IPS DF 4.7 (cell line): ENCODE results near the gene MAP3K14.

Source experiments
- DNase-seq: peaks from one replicate; pipeline ENCODE4 v3.0.0-alpha.2; 2013; ENCODE audit warnings: low spot score; ENCODE audit errors: extremely low read depth

MAP3K14 gene

DNA sequence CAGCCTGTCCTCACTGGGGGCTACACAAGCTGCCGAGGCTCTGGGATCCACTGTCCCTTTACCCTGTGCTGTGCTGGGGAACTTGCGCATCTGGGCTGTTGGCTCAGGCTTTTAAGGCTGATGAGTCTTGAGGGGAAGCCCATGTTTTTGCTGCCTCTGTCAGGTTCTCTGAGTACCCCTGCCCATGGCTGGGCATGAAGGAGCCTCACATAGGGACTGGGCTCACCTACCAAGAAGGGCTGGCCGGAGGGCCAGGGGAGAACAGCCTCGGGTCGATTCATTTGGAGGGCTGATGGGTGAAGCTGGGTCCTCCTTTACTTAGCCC, 80.6 kb downstream of the MAP3K14 start:
- no peak for DNase-seq

- DNase-seq = peak; percentile 82
These were observed 81.2 kb downstream of the MAP3K14 start for GRCh38 chr17:45235416-45236281.

DNA sequence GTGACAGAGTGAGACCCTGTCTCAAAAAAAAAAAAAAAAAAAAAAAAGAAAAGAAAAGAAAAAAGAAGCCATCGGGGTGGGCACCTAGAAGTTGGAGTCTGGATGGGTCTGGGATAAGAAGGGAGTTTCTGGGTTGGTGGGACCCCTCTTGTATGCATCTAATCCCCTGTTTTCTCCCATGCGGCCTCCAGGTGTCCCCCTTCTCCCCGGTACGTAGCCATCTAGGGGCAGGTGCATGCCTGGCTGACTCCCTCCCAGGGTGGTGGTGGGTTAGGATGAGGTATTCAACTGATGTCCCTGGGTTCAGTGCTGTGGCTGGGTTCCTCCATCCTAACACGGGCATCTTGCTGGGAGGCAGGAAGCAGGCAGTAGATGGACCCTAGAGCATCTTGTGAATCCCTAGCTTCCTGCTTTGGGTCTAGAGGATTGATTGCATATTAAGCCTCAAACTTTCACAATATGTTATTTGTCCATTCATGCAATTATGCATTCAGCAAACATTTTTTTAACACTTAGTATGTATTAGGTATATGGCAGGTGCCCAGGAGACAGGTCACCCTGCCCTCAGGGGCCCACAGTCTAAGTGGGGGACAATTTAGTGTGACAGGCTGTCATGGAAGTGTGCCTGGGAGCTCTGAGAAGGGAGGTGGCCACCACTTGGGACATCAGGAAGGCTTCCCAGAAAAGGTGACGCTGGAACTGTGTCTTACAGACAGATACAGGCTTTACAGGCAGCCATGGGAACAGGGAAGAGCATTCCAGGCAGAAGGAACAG, 82.0 kb downstream of the MAP3K14 start:
- no peak for DNase-seq

- DNase-seq = no peak
These were observed 83.3 kb downstream of the MAP3K14 start for GRCh38 chr17:45233423-45233924.

DNA sequence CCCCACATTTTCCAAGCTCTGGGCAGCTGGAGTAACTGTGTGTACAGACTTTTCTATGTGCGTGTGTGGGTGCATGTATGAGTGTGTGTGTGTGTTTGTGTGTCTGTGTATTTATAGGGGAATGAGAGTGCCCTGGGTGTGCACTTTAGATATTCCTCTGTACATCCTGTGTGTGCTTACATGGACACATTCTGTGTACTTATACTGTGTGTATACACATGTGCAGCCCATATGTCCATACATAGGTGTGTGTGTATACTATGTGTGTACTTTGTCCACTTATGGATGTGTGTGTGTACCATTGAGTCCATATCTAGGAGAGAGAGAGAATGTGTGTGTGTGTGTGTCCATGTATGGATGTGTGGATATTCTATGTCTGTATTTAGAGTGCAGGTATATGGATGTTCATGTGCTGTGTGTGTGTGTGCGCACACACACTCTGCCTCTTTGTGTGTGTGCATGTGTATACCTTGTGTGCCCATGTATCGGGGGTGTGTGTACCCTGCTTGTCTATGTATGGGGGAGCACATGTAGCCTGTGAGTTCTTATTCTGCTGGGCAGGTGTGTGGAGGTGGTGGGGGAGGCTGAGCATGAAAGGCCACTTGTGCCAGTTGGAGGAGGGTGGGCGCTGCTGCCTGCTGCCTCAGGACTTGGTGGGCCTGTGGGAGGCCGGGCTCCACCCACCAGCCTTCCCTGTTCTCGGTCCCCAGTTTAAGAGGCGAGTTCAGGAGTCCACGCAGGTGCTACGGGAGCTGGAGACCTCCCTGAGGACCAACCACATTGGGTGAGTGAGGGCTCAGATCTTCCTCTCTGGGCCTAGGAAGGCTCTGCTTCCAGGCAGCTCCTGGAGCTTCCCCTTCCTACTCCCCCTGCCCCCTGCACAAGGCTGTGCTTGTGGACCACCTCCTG, 84.1 kb downstream of the MAP3K14 start:
- DNase-seq = no peak

DNA sequence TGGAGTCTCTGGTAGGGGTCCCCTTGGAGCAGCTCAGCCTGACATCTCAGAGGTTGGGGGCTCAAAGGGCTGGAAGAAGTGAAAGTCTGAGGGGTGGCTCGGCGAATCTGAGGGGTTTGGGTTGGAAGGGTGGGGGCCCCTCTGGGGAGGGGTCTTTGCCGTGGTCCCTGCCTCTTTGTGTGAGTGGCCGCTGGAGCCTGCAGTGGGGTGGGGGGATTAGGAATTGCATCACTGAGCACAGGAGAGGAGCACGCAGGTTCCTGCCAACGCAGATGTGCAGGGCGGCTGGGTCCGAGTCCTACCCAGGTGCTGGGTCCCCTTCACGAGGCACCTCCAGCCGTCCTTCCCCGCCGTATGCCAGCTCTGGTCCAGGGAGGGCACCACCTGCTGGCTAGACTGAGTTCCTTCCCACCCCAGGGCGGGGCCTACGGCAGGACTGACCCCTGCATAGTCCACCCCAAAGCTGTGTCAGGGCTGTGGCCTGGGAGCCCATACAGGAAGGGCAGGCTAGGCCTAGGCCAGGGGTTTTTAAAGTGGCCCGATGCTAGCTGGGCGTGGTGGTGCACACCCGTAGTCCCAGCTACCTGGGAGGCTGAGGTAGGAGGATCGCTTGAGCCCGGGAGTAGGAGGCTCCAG, 85.2 kb downstream of the MAP3K14 start:
- no peak for DNase-seq

DNA sequence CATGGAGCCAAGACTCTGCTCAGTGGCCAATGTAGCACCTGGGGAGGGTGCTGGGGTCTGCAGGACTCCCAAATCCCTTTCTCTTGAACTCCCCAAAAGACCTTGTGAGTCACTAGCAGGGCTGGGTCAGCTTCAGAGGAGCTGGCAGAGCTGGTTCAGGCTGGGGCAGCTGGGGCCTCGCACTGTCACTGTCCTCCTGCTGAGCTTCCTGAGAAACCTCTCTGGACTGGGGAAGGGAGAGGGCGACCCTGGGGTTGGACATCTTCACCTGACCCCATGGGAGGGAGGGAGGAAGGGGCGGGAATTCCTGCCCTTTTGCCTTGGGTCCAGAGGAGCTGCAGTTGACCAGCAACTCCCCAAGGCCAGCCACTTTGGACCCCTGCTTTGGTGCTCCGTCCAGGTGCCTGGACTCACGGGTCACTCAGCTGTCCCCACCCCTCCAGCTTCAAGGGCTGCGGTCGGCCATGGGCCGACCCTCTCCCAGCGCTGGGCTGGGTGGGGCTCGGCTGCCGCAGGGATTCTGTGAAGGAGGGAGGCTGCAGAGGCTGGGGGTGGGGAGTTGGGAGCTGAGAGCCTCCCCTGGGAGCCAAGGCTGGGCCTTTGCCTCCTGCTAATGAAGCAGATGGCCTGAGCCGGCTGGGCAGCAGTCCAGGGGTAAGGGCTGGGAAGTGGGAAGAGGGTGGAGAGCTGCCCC, 85.9 kb downstream of the MAP3K14 start:
- no peak for DNase-seq

- no peak for DNase-seq
These were observed 86.4 kb downstream of the MAP3K14 start for GRCh38 chr17:45230410-45230786.

- no peak for DNase-seq
These were observed 87.0 kb downstream of the MAP3K14 start for GRCh38 chr17:45229681-45230409.

DNA sequence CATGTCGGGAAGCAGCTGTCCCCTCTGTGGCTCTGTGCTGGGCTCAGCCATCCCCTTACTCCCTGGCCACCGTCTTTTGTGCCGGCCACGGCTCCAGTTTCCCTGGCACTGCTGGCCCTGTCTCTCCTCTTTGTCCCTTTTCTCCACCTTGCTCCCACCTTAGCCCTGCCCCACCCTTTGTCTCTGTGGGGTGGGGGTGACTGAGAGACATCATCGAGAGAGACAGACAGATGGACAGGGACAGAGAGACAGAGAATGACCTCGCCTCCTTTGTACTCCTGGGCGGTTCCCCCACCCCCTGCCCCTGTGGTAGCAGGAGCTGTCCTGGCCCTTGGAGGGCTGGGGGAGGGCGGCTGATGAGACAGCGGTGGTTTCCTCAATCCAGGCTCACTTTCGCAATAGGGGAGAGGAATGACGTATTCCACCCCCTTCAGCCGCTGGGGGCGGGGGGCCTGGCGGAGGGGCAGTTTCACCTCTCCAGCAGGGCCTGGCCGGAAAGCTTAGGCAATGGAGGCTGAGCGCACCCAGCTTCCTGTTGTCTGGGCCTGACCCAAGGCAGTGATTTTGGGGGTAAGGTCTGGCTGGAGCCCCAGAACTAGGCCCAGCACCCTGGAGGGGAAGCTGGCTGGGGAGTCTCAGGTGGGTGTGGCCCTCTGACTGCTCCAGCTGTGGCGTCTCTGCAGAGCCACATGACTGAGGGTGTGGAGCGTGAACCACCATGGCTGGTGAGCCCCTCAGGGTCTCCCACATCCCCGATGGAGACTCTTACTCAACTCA, 87.9 kb downstream of the MAP3K14 start:
- DNase-seq = no peak

DNA sequence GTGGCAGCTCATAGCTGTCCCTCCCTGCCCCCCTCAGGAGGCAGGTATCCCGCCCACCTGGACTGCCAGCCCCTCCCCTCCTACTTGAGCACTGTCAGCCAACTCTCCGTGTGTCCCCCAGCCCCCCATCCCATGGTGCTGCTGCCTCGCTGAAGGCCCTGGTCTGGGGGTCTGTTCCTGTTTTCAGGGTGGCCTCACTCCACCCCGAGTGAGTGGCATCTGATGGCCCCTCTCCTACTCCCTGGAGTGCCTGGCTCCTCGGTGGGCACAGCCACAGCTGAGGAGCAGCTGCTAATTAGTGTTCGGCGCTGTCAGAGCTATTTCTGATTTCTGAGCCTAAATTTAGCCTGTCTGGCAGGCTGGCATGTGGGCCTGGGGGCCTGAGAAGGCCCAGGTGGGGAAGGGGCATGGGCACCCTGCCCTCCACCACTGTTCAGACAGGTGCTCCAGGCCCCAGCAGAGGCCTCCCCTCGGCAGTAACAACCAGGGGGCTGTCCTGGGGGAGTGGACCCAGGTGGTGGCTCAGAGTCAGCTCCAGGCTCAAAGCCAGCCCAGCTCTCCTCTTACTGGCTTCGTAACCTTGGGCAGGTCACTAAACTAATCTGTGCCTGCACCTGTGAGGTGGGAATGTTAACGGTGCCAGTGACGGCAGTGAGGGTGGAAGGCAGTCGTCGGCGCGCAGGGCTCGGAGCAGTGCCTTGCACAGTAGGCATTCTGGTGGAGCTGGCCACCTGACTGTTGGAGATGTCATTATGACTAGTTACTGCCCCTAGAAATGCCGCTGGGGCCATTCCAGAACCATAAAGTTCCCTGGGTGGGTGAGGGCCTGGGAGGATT, 88.7 kb downstream of the MAP3K14 start:
- DNase-seq = no peak

DNA sequence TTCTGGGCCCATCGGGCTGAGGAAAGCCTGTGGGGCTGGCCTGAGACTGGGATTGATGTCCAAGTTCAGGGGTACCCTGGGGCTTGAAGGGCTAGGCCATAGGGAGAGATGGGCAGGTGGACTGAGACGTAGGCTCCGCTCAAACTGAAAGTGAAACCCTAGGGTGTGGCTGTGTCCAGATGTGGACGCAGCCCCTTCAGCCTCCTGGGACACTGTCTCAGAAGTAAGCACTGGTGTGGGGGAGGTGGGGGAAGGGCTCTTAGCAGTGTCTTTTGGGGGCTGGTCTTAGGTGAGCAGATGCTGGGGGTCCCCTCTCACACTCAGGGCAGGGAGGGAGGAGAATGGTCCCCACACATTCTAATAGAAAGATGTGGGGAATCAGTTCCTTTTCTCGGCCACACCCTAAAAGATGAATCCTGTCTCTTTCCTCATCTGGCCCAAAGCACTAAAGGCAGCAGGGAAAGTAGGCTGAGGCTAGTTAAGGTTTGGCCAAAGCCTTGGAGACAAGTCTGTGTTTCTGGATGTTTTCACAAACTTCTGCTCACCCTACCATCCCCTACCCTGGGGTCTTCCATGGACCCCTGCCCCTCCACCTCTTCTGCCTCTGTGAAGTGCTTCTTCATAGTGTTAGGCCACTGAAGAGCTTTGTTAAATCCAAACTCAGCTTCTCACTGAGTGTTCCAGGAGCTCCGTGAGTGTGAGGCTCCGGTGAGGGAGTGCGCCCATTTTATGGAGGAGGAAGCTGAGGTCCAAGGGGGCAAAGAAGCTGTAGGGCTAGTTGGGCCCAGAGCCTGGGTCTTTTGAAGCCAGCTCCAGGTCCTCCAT, 89.5 kb downstream of the MAP3K14 start:
- no peak for DNase-seq

GRCh38 chr17:45226576-45226975, 90.2 kb downstream of the MAP3K14 start:
- DNase-seq = no peak

- no peak for DNase-seq
These were observed 90.8 kb downstream of the MAP3K14 start for GRCh38 chr17:45225964-45226530.

GRCh38 chr17:45225051-45225700, 91.6 kb downstream of the MAP3K14 start:
- no peak for DNase-seq

GRCh38 chr17:45224671-45225050, 92.2 kb downstream of the MAP3K14 start:
- no peak for DNase-seq
